Activated CD4-positive, alpha-beta T cell treated with anti-CD3 and anti-CD28 coated beads, Interleukin-2, amount 50 U/mL, for 16 hours (primary cell): ENCODE data around the gene TRIM69.
"Not testable (repeated sequence)": the region's sequence is repeated elsewhere in the genome, so short reads cannot be mapped to it uniquely, and the experiment has no call there.

Experiments
- DNase-seq: peaks from one replicate; pipeline ENCODE4 v3.0.0-alpha.2; 2020

The TRIM69 gene, protein sequence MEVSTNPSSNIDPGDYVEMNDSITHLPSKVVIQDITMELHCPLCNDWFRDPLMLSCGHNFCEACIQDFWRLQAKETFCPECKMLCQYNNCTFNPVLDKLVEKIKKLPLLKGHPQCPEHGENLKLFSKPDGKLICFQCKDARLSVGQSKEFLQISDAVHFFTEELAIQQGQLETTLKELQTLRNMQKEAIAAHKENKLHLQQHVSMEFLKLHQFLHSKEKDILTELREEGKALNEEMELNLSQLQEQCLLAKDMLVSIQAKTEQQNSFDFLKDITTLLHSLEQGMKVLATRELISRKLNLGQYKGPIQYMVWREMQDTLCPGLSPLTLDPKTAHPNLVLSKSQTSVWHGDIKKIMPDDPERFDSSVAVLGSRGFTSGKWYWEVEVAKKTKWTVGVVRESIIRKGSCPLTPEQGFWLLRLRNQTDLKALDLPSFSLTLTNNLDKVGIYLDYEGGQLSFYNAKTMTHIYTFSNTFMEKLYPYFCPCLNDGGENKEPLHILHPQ

DNA sequence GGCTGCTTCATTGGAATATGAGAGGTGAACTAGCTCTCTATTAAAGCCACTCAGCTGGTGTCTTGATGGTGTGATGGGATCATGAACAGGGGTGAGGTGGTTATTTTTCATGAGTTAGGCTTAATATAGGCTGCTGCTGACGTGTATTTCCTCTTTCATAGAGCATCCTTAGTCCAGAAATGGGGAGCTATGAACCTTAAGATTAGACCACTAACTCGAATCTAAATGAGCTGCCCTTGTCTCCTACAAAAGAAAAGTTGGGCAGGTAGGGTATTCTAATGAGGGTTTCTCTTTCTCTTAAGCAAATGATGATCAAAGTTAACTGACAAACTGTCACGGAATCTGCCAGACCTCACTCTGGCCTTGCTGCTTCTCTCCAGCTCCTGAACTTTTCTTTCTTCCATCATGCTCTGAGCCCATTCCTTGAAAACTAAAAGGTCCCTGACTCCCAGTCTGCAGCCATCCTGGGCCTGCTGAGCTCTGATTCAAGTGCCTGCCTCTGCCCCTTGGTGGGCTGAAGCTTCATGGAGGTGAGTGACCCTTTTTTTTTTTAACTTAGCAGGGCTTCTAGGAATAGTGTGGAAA, at the start of gene TRIM69:
Gene TRIM69, plus strand, starts transcription at position 348 of the 585 bp plus-strand sequence. Its CDS starts 177 bp downstream, at position 525.
- DNase-seq: no peak

DNA sequence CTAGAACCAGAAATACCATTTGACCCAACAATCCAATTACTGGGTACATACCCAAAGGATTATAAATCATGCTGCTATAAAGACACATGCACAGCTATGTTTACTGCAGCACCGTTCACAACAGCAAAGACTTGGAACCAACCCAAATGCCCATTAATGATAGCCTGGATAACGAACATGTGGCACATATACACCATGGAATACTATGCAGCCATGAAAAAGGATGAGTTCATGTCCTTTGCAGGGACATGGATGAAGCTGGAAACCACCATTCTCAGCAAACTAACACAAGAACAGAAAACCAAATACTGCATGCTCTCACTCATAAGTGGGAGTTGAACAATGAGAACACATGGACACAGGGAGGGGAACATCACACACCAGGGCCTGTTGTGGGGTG, 47.0 kb upstream of the TRIM69 start:
- not testable (repeated sequence) for DNase-seq

DNA sequence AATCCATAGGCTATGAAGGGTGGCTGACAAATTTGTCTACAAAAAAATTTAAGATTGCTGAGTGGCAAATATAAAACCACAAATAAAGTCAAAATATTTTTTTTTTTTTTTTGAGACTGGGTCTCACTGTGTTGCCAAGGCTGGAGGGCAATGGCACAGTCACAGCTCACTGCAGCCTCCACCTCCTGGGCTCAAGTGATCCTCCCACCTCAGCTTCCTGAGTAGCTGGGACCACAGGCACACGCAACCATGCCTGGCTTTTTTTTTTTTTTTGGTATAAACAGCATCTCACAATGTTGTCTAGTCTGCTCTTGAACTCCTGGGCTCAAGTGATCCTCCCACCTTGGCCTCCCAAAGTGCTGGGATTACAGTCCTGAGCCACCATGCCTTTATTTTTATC, 46.1 kb upstream of the TRIM69 start:
- DNase-seq: not testable (repeated sequence)

DNA sequence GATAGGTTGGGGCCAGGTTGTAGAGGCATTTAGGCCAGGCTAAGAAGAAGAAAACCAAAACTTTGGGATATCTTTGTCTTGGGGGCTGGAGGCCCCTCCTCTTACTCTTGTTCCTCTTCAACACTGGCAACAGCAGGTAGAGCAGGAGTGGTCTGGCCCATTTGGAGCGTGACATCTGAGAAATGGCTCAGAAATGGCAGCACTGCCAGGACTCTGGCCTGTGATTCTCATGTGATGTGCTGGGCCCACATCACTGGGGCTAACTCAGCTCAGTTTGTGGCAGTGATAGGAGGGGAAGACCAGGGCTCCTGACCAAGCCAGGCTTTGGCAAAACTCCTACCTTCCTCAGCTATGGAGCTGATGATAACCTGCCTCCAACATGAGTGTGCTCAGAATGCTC, 43.7 kb upstream of the TRIM69 start:
- no peak for DNase-seq

DNA sequence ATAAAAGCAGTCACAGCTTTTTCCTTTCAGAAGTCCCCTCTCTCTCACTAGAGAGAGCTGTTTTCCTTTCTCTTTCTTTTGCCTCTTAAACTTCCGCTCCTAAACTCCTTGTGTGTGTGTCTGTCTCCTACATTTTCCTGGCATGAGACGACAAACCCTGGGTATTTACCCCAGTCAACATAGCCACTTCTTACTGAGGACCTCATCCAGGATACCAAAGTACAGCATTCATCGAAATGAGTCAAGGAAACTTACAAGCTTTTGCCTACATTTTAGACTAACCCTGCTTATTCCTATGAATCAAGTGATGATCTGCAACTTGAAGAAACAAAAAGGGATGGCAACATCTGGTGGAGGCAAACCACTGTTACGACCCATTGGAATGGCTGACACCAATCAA, 41.9 kb upstream of the TRIM69 start:
- no peak for DNase-seq

DNA sequence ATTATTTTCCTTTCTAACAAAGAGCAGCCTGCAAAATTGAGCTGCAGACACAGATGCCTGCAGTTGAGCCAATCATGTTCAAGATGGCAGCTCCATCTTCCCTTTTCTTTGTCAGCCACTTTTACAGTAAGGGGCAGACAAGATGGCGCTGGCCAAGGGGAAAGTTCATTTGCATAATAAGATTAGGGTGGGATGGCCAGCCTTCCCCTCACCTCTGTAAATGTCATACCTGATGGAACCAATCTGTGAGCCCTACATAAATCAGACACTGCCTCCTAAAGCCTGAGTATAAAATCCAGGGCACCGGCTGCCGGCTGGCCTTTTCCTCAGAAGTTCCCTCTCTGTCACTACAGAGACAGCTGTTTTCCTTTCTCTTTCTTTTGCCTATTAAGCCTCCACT, 41.0 kb upstream of the TRIM69 start:
- DNase-seq: no peak

DNA sequence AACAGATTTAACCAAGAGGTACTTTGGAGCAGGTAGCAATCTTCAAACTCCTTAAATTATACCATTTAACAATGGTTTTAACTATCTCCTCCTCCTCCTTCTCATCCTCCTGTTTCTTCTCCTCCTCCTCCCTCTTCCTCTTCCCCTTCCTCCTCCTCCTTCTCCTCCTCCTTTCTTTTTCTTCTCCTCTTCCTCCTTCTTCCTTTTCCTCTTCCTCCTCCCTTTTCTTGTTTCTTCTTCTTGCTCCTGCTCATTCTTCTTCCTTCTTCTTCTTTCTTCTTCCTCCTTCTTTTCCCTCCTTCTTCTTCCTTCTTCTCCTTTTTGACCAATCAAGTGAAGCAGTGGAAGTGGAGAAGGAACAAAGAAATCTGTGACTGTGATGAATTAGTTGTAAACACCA, 39.3 kb upstream of the TRIM69 start:
- DNase-seq: no peak

DNA sequence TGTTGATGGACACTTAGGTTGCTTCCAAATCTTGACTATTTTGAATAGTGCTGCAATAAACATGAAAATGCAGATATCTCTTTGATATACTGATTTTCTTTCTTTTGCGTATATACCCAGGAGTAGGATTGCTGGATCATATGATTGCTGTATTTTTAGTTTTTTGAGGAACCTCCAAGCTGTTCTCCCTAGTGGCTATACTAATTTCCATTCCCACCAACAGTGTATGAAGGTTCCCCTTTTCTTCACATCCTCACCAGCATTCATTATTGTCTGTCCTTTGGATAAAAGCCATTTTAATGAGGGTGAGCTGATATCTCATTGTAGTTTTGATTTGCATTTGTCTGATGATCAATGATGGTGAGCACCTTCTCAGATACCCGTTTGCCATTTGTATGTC, 37.7 kb upstream of the TRIM69 start:
- DNase-seq: no peak

DNA sequence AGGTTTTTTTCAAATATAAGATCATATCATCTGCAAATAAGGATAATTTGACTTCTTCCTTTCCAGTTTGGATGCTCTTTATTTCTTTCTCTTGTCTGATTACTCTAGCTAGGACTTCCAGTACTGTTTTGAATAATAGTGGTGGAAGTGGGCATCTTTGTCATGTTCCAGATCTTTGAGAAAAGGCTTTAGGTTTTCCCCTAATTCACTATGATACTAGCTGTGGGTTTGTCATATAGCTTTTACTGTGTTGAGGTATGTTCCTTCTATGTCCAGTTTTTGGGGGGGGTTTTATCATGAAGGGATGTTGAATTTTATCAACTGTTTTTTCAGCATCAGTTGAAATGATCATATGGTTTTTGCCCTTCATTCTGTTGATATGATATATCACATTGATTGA, 35.7 kb upstream of the TRIM69 start:
- DNase-seq: not testable (repeated sequence)

DNA sequence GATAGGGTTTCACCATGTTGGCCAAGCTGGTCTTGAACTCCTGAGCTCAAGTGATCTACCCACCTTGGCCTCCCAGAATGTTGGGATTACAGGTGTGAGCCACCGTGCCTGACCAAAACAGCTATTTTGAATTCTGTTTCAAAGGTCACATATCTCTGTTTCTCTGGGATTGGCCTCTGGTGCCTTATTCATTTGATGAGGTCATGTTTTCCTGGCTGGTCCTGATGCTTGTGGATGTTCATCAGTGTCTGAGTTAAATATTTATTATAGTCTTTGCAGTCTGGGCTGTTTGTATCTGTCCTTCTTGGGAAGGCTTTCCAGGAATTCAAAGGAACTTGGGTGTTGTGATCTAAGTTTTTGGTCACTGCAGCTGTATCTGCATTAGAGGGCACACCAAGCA, 30.3 kb upstream of the TRIM69 start:
- DNase-seq: no peak

DNA sequence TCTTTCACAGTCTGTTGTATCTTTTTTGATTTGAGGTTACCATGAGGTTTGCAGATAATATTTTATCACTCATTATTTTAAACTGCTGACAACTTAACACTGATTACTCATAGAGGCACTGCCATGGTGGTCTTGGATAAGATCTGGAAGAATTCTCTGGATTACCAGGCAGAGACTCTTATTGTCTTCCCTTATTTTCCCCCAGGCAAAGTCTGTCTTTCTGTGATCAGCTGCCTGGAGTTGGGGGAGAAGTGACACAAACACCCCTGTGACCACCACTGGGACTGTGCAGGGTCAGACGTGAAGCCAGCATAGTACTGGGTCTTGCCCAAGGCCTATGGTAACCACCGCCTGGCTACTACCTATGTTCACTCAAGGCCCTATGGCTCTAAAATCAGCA, 29.9 kb upstream of the TRIM69 start:
- no peak for DNase-seq

DNA sequence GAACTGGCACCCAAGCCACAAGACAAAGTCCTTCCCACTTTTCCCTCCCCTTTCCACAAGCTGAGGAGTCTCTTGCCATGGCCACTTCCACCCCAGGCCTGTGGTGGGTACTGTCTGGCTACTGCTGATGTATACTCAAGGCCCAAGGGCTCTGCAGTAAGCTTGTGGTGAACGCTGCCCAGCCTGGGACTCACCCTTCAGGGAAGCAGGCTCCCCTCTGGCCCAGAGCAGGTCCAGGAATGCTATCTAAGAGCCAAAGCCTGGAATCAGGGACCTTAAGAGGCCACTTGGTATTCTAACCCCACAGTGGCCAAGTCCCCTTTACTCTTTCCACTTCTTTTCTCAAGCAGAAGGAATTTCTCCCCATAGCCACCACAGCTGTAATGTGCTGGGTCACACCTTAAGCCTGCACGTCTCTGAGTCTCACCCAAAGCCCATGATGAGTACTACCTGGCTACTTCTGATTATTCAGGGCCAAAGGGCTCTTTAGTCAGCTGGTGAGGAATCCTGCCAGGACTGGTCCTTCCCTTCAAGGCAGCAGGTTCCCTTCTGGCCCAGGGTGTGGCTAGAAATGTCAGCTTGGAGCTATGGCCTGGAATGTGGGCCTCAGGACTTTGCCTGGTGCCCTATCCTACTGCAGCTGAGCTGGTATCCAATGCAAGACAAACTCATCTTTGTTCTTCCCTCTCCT, 29.2 kb upstream of the TRIM69 start:
- DNase-seq: no peak

DNA sequence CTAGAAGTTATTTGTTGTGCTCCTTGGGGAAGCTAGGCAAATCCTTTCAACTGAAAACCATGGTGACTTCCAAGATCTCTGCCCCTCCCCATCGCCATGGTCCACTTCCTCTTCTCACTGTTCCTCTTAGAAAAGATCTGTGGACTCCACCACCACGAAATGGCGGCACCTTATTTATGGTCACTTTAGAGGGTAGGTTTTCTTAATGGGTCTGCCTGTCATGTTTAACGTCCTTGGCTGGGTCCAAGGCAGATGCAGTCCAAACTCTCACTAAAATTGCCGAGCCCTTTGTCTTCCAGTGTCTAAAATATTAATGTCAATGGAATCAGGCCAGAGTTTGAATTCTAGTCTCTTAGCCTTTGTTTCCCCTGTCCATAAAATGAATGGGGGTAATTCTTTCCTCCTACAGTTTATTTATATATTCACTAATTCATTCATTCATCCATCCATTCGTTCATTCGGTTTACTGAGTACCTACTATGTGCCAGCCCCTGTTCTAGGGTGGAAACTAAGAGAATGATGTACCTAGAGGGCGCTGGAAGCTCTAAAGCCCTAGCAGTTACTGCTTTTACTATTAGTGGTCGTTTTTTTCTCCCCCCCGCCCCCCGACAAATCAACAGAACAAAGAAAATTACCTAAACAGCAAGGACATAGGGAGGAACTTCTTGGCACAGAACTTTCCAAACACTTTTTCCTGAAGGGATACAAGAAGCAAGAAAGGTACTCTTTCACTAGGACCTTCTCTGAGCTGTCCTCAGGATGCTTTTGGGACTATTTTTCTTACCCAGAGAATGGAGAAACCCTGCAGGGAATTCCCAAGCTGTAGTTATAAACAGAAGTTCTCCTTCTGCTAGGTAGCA, 25.9 kb upstream of the TRIM69 start:
- DNase-seq: peak; percentile 67

DNA sequence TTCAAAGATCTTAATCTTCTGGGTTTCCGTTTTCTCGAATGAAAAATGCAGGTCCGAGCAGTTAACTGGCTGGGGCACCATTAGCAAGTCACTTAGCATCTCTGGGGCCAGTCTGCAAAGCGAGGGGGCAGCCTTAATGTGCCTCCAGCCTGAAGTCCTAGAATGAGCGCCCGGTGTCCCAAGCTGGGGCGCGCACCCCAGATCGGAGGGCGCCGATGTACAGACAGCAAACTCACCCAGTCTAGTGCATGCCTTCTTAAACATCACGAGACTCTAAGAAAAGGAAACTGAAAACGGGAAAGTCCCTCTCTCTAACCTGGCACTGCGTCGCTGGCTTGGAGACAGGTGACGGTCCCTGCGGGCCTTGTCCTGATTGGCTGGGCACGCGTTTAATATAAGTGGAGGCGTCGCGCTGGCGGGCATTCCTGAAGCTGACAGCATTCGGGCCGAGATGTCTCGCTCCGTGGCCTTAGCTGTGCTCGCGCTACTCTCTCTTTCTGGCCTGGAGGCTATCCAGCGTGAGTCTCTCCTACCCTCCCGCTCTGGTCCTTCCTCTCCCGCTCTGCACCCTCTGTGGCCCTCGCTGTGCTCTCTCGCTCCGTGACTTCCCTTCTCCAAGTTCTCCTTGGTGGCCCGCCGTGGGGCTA, 25.1 kb upstream of the TRIM69 start, which contains the start of the genes B2M and PATL2:
Gene B2M, plus strand, starts transcription at position 422 of the 647 bp plus-strand sequence. Its CDS starts 30 bp downstream, at position 452.
Gene PATL2, minus strand, starts transcription at position 228 of the 647 bp plus-strand sequence. CDS start 34,833 bp downstream, outside the sequence.
- peak; percentile 98 for DNase-seq

DNA sequence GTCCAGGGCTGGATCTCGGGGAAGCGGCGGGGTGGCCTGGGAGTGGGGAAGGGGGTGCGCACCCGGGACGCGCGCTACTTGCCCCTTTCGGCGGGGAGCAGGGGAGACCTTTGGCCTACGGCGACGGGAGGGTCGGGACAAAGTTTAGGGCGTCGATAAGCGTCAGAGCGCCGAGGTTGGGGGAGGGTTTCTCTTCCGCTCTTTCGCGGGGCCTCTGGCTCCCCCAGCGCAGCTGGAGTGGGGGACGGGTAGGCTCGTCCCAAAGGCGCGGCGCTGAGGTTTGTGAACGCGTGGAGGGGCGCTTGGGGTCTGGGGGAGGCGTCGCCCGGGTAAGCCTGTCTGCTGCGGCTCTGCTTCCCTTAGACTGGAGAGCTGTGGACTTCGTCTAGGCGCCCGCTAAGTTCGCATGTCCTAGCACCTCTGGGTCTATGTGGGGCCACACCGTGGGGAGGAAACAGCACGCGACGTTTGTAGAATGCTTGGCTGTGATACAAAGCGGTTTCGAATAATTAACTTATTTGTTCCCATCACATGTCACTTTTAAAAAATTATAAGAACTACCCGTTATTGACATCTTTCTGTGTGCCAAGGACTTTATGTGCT, 24.5 kb upstream of the TRIM69 start:
- DNase-seq: peak; percentile 64

DNA sequence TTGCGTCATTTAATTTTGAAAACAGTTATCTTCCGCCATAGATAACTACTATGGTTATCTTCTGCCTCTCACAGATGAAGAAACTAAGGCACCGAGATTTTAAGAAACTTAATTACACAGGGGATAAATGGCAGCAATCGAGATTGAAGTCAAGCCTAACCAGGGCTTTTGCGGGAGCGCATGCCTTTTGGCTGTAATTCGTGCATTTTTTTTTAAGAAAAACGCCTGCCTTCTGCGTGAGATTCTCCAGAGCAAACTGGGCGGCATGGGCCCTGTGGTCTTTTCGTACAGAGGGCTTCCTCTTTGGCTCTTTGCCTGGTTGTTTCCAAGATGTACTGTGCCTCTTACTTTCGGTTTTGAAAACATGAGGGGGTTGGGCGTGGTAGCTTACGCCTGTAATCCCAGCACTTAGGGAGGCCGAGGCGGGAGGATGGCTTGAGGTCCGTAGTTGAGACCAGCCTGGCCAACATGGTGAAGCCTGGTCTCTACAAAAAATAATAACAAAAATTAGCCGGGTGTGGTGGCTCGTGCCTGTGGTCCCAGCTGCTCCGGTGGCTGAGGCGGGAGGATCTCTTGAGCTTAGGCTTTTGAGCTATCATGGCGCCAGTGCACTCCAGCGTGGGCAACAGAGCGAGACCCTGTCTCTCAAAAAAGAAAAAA, 23.9 kb upstream of the TRIM69 start:
- DNase-seq: peak; percentile 82

DNA sequence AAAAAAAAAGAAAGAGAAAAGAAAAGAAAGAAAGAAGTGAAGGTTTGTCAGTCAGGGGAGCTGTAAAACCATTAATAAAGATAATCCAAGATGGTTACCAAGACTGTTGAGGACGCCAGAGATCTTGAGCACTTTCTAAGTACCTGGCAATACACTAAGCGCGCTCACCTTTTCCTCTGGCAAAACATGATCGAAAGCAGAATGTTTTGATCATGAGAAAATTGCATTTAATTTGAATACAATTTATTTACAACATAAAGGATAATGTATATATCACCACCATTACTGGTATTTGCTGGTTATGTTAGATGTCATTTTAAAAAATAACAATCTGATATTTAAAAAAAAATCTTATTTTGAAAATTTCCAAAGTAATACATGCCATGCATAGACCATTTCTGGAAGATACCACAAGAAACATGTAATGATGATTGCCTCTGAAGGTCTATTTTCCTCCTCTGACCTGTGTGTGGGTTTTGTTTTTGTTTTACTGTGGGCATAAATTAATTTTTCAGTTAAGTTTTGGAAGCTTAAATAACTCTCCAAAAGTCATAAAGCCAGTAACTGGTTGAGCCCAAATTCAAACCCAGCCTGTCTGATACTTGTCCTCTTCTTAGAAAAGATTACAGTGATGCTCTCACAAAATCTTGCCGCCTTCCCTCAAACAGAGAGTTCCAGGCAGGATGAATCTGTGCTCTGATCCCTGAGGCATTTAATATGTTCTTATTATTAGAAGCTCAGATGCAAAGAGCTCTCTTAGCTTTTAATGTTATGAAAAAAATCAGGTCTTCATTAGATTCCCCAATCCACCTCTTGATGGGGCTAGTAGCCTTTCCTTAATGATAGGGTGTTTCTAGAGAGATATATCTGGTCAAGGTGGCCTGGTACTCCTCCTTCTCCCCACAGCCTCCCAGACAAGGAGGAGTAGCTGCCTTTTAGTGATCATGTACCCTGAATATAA, 23.0 kb upstream of the TRIM69 start:
- DNase-seq: no peak

DNA sequence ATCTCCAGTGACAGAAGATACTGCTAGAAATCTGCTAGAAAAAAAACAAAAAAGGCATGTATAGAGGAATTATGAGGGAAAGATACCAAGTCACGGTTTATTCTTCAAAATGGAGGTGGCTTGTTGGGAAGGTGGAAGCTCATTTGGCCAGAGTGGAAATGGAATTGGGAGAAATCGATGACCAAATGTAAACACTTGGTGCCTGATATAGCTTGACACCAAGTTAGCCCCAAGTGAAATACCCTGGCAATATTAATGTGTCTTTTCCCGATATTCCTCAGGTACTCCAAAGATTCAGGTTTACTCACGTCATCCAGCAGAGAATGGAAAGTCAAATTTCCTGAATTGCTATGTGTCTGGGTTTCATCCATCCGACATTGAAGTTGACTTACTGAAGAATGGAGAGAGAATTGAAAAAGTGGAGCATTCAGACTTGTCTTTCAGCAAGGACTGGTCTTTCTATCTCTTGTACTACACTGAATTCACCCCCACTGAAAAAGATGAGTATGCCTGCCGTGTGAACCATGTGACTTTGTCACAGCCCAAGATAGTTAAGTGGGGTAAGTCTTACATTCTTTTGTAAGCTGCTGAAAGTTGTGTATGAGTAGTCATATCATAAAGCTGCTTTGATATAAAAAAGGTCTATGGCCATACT, 21.1 kb upstream of the TRIM69 start:
- no peak for DNase-seq

DNA sequence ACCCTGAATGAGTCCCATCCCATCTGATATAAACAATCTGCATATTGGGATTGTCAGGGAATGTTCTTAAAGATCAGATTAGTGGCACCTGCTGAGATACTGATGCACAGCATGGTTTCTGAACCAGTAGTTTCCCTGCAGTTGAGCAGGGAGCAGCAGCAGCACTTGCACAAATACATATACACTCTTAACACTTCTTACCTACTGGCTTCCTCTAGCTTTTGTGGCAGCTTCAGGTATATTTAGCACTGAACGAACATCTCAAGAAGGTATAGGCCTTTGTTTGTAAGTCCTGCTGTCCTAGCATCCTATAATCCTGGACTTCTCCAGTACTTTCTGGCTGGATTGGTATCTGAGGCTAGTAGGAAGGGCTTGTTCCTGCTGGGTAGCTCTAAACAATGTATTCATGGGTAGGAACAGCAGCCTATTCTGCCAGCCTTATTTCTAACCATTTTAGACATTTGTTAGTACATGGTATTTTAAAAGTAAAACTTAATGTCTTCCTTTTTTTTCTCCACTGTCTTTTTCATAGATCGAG, 20.5 kb upstream of the TRIM69 start:
- DNase-seq: no peak
